Suprapubic skin (tissue), 3 donors: ENCODE measurements around the gene MICB.

ENCODE experiments used
- CTCF ChIP-seq, 2 donors: fragments of 200-600 bp in 1 of 2; fragments of 450-650 bp in 1 of 2; sonication (generic) in 1 of 2; IDR thresholded peaks; one replicate each; pipeline ENCODE4 v1.5.1; 2016 to 2019; ENCODE audit warnings: antibody characterized with exemption in 2 of 2, mild to moderate bottlenecking in 1 of 2, moderate library complexity in 1 of 2
- EP300 ChIP-seq: sonication (generic); formaldehyde crosslinking; IDR thresholded peaks from one replicate; pipeline ENCODE4 v1.6.1; 2017; ENCODE audit warnings: antibody characterized with exemption

- TF ChIP-seq EP300 (no peak), CTCF (IDR thresholded peaks at IDR 0.05) (no peak)
These were observed 12.1 kb downstream of the MICB start for GRCh38 chr6:31510007-31510406.
